CD4-positive, CD25-positive, alpha-beta regulatory T cell (primary cell): ENCODE measurements around the gene CARD9. TPM values are rescaled to one million over a fixed set of nuclear protein-coding genes. Genes with fewer than 3 reads are reported as not detected.
A peak's percentile ranks its signal among the peaks of the same experiment; 100 is the strongest.

Experiments
- ATAC-seq, 2 donors: fragments of 150-1000 bp; cut with Tn5 transposase; one replicate each; pipeline ENCODE4 v1.10.0; 2021; ENCODE audit warnings: low read depth in 2 of 2, moderate number of reproducible peaks in 2 of 2, moderate library complexity in 1 of 2
- DNase-seq, 3 donors: peaks; one replicate each; pipeline versions ENCODE4 v3.0.0 to v3.0.0-alpha.2; 2012 to 2022; ENCODE audit warnings: mixed read lengths in 1 of 3
- H3K27ac ChIP-seq: one replicate; pipeline ENCODE4 v1.7.0; 2013; ENCODE audit warnings: mild to moderate bottlenecking, low read length; ENCODE audit not compliant: insufficient read depth, poor library complexity, severe bottlenecking
- H3K27me3 ChIP-seq: one replicate; pipeline ENCODE4 v1.7.0; 2013; ENCODE audit warnings: low read length; ENCODE audit not compliant: control insufficient read depth, insufficient read depth
- H3K36me3 ChIP-seq: one replicate; pipeline ENCODE4 v1.7.0; 2013; ENCODE audit warnings: mild to moderate bottlenecking, low read length, moderate library complexity; ENCODE audit not compliant: control insufficient read depth, insufficient read depth
- H3K4me1 ChIP-seq: 2 replicates; pipeline ENCODE4 v1.7.0; 2013; ENCODE audit warnings: mild to moderate bottlenecking, low read length; ENCODE audit not compliant: insufficient read depth, control insufficient read depth, poor library complexity, severe bottlenecking
- H3K4me3 ChIP-seq: one replicate; pipeline ENCODE4 v1.7.0; 2013; ENCODE audit warnings: low read depth, mild to moderate bottlenecking, low read length, moderate library complexity
- H3K9me3 ChIP-seq, 2 experiments: 1 replicate in 1 of 2; 2 replicates in 1 of 2; pipeline ENCODE4 v1.7.0; 2013; ENCODE audit warnings: low read length in 2 of 2, mild to moderate bottlenecking in 1 of 2, moderate library complexity in 1 of 2; ENCODE audit not compliant: control insufficient read depth in 2 of 2
- H3K27ac Mint-ChIP-seq, 3 donors: one replicate each; pipeline ENCODE4 v1.8.0; 2020 to 2022; ENCODE audit warnings: mild to moderate bottlenecking in 3 of 3, mixed read lengths in 3 of 3, moderate library complexity in 2 of 3
- H3K27me3 Mint-ChIP-seq: one replicate; pipeline ENCODE4 v1.8.0; 2022; ENCODE audit warnings: mild to moderate bottlenecking, mixed read lengths
- H3K36me3 Mint-ChIP-seq: one replicate; pipeline ENCODE4 v1.8.0; 2020; ENCODE audit warnings: mixed read lengths
- H3K4me1 Mint-ChIP-seq, 4 donors: one replicate each; pipeline ENCODE4 v1.8.0; 2020 to 2022; ENCODE audit warnings: mixed read lengths in 4 of 4, mild to moderate bottlenecking in 1 of 4
- H3K4me3 Mint-ChIP-seq, 4 donors: one replicate each; pipeline ENCODE4 v1.8.0; 2020 to 2022; ENCODE audit warnings: mild to moderate bottlenecking in 4 of 4, mixed read lengths in 4 of 4, moderate library complexity in 3 of 4
- H3K9me3 Mint-ChIP-seq, 7 donors: one replicate each; pipeline ENCODE4 v1.8.0; 2020 to 2022; ENCODE audit warnings: mixed read lengths in 7 of 7, mild to moderate bottlenecking in 3 of 7, moderate library complexity in 2 of 7
- polyA plus RNA-seq, 4 donors: library from polyadenylated mRNA; unstranded; fragments of 300-500 nt; fragmentation: Illumina TruSeq; gene quantifications; one replicate each; pipeline ENCODE4 v1.2.3, GENCODE V29; 2021
- total RNA-seq: library from RNA; stranded (reverse); gene quantifications from one replicate; pipeline ENCODE4 v1.2.3, GENCODE V29; 2022

The CARD9 gene, protein sequence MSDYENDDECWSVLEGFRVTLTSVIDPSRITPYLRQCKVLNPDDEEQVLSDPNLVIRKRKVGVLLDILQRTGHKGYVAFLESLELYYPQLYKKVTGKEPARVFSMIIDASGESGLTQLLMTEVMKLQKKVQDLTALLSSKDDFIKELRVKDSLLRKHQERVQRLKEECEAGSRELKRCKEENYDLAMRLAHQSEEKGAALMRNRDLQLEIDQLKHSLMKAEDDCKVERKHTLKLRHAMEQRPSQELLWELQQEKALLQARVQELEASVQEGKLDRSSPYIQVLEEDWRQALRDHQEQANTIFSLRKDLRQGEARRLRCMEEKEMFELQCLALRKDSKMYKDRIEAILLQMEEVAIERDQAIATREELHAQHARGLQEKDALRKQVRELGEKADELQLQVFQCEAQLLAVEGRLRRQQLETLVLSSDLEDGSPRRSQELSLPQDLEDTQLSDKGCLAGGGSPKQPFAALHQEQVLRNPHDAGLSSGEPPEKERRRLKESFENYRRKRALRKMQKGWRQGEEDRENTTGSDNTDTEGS
- 0.35 TPM for total RNA-seq
- polyA plus RNA-seq: under 1 TPM; 0.23 to 0.82 (median 0.33) TPM

DNA sequence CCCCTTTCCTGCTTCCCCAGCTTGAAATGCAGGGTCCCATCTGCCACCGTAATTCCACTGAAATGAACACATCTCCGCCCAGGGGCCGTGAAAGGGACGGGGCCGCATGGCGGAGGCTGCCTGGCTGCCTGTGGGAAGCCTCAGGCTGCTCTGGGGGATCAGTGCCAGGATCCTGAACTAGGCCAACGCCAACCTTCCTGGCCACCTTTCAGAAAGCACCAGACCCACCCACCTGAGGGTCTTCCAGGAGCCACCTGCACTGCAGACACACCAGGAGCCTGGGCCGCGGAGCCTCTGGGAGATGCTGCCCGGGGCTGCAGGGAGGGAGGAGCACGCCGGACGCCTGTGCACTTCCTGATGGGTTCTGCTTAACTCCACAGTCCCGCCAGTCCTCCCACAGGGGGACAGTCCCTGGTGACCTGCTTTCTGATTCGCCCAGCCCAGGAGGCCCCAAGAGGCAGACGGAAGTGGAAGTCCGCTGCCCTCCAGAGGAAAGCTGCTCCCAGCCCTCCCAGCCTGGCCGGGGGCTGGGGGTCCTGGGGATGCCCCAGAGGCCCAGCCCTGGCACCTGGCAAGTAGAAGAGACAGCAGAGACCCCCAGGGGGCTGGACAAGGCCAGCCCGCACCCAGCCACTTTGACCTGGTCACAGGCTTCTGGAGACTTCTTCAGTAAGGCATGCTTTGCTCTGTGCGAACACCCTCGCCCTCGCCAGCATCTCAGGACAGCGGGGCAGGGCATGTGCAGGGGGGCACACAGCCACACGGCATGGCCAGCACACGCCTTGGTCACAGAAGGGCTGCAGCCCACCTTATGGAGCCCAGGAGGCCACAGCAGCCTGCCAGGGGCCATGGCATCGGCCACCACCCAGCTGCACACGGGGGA is at the start of gene CARD9:
Gene CARD9, minus strand, starts transcription at position 370 of the 883 bp plus-strand sequence. CDS start 1,591 bp downstream, outside the sequence.
- Histone ChIP-seq H3K4me3 (no peak within 1 kb of the TSS), H3K27ac (no peak within 1 kb of the TSS), H3K27me3 (no peaks in the 10 kb centered on the region), H3K36me3 (no peaks in the 10 kb centered on the region), H3K4me1 (peaks cover 8% of the 10 kb centered on the region), H3K9me3 (no peaks in the 10 kb centered on the region)
- DNase-seq (no peak), ATAC-seq (peak in 1 of 2 donors; percentile 23)
- no peaks in the 10 kb centered on the region for H3K36me3 Mint-ChIP-seq
- H3K27me3 Mint-ChIP-seq: no peaks in the 10 kb centered on the region
- no peak within 1 kb of the TSS for H3K27ac Mint-ChIP-seq
- H3K9me3 Mint-ChIP-seq: no peaks in the 10 kb centered on the region
- H3K4me3 Mint-ChIP-seq: peak within 1 kb of the TSS in 1 of 4 donors; percentile 22
- H3K4me1 Mint-ChIP-seq: no peaks in the 10 kb centered on the region

DNA sequence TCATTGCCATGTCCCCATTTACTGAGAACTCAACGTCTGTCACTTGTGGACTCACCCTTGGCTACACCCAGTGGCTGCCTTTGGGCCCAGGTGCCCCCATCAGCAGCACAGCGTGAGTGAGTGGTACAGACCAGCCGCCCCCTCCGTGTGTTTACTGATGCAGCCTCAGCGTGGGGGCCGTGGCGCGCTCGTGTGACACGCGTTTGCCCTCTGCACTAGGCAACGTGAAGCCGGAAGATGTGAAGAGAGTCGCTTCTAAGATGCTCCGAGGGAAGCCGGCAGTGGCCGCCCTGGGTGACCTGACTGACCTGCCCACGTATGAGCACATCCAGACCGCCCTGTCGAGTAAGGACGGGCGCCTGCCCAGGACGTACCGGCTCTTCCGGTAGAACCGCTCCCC is 49.4 kb upstream of the CARD9 start:
- Histone ChIP-seq H3K4me1 (no peaks in the 10 kb centered on the region), H3K27ac (no peak overlapping the region), H3K9me3 (no peaks in the 10 kb centered on the region), H3K36me3 (peaks cover 55% of the 10 kb centered on the region), H3K4me3 (no peak overlapping the region), H3K27me3 (no peaks in the 10 kb centered on the region)
- Mint-ChIP-seq H3K9me3 (no peaks in the 10 kb centered on the region), H3K4me3 (no peak overlapping the region), H3K27ac (no peak overlapping the region), H3K4me1 (no peaks in the 10 kb centered on the region), H3K27me3 (no peaks in the 10 kb centered on the region), H3K36me3 (peaks cover 7% of the 10 kb centered on the region)
- ATAC-seq (no peak), DNase-seq (no peak)

DNA sequence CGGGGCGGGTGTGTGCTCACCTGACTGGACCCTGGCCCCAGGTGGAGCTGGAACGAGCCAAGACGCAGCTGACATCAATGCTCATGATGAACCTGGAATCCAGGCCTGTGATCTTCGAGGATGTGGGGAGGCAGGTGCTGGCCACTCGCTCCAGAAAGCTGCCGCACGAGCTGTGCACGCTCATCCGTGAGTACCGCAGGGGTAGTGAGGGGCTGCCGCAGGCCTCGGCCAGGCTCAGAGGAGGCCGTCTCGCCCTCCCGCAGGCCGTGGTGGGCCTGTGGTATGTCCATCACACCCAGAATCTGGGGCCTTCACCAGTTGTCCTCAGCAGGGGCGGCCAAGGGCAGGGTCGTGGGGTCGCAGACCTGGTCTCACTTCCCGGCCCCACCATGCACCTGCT is 48.3 kb upstream of the CARD9 start:
- DNase-seq (no peak), ATAC-seq (no peak)
- peaks cover 63% of the 10 kb centered on the region for H3K36me3 ChIP-seq
- no peaks in the 10 kb centered on the region for H3K27me3 ChIP-seq
- no peaks in the 10 kb centered on the region for H3K27me3 Mint-ChIP-seq
- H3K9me3 ChIP-seq: no peaks in the 10 kb centered on the region
- no peaks in the 10 kb centered on the region for H3K4me1 Mint-ChIP-seq
- no peak overlapping the region for H3K4me3 ChIP-seq
- peaks cover 10% of the 10 kb centered on the region for H3K36me3 Mint-ChIP-seq
- H3K4me3 Mint-ChIP-seq: no peak overlapping the region
- H3K9me3 Mint-ChIP-seq: no peaks in the 10 kb centered on the region
- no peaks in the 10 kb centered on the region for H3K4me1 ChIP-seq
- H3K27ac Mint-ChIP-seq: no peak overlapping the region
- H3K27ac ChIP-seq: no peak overlapping the region

- H3K4me1 Mint-ChIP-seq: no peaks in the 10 kb centered on the region
- no peaks in the 10 kb centered on the region for H3K27me3 ChIP-seq
- no peak overlapping the region for H3K4me3 Mint-ChIP-seq
- no peaks in the 10 kb centered on the region for H3K9me3 Mint-ChIP-seq
- H3K36me3 ChIP-seq: peaks cover 83% of the 10 kb centered on the region
- no peaks in the 10 kb centered on the region for H3K9me3 ChIP-seq
- H3K4me3 ChIP-seq: no peak overlapping the region
- H3K27ac Mint-ChIP-seq: peak overlapping the region in 1 of 3 donors; percentile 43
- H3K27ac ChIP-seq: no peak overlapping the region
- H3K36me3 Mint-ChIP-seq: peaks cover 18% of the 10 kb centered on the region
- no peaks in the 10 kb centered on the region for H3K27me3 Mint-ChIP-seq
- ATAC-seq (no peak), DNase-seq (no peak)
- H3K4me1 ChIP-seq: no peaks in the 10 kb centered on the region
These were observed 45.6 kb upstream of the CARD9 start for GRCh38 chr9:136419092-136419420.

DNA sequence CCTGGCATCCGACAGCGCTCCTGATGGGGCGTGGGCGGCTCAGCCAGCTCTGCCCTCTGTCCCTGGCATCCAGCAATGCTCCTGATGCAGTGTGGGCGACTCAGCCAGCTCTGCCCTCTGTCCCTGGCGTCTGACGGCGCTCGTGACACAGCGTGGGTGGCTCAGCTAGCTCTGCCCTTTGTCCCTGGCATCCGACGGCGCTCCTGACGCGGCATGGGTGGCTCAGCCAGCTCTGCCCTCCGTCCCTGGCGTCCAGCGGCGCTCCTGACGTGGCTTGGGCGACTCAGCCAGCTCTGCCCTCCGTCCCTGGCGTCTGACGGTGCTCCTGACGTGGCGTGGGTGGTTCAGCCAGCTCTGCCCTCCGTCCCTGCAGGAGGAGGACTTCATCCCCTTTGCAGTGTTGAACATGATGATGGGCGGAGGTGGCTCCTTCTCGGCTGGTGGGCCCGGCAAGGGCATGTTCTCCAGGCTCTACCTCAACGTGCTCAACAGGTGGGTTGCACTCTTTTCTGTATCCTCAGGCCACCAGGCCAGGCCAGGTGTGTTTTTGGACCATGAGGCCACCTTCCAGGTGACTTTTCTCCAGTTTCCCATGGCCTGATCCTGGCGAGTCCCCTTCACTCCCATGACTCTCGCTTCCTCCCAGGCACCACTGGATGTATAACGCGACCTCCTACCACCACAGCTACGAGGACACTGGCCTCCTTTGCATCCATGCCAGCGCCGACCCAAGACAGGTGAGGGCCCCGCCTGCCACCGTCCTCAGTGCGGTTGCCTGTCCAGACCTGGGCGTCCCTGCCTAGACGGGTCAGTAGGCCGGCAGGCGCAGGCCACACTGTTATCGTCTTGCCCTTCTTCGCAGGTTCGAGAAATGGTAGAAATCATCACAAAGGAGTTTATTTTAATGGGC is 45.0 kb upstream of the CARD9 start:
- H3K36me3 ChIP-seq: peaks cover 85% of the 10 kb centered on the region
- H3K4me1 Mint-ChIP-seq: peaks cover 0 to 4% (median 0%) of the 10 kb centered on the region in 4 donors
- no peak overlapping the region for H3K27ac Mint-ChIP-seq
- H3K4me3 ChIP-seq: no peak overlapping the region
- no peak for ATAC-seq
- H3K9me3 ChIP-seq: no peaks in the 10 kb centered on the region
- DNase-seq: no peak
- H3K36me3 Mint-ChIP-seq: peaks cover 23% of the 10 kb centered on the region
- H3K4me1 ChIP-seq: no peaks in the 10 kb centered on the region
- no peaks in the 10 kb centered on the region for H3K9me3 Mint-ChIP-seq
- no peak overlapping the region for H3K4me3 Mint-ChIP-seq
- H3K27ac ChIP-seq: no peak overlapping the region
- H3K27me3 Mint-ChIP-seq: no peaks in the 10 kb centered on the region
- H3K27me3 ChIP-seq: no peaks in the 10 kb centered on the region

- Histone ChIP-seq H3K9me3 (no peaks in the 10 kb centered on the region), H3K27me3 (no peaks in the 10 kb centered on the region), H3K27ac (no peak overlapping the region), H3K36me3 (peaks cover 79% of the 10 kb centered on the region), H3K4me1 (peaks cover under 1% of the 10 kb centered on the region), H3K4me3 (no peak overlapping the region)
- H3K9me3 Mint-ChIP-seq: no peaks in the 10 kb centered on the region
- no peaks in the 10 kb centered on the region for H3K27me3 Mint-ChIP-seq
- ATAC-seq (no peak), DNase-seq (no peak)
- no peak overlapping the region for H3K27ac Mint-ChIP-seq
- H3K36me3 Mint-ChIP-seq: peaks cover 28% of the 10 kb centered on the region
- peaks cover 0 to 12% (median 5%) of the 10 kb centered on the region in 4 donors for H3K4me1 Mint-ChIP-seq
- peak overlapping the region in 1 of 4 donors; percentile 35 for H3K4me3 Mint-ChIP-seq
These were observed 43.4 kb upstream of the CARD9 start for GRCh38 chr9:136416914-136417313.

GRCh38 chr9:136416427-136416826 is 43.0 kb upstream of the CARD9 start:
- H3K27ac Mint-ChIP-seq: no peak overlapping the region
- no peaks in the 10 kb centered on the region for H3K9me3 Mint-ChIP-seq
- H3K36me3 ChIP-seq: peaks cover 76% of the 10 kb centered on the region
- peaks cover 6% of the 10 kb centered on the region for H3K4me1 ChIP-seq
- no peaks in the 10 kb centered on the region for H3K27me3 ChIP-seq
- H3K27me3 Mint-ChIP-seq: no peaks in the 10 kb centered on the region
- DNase-seq: no peak
- no peak overlapping the region for H3K4me3 ChIP-seq
- peaks cover 29% of the 10 kb centered on the region for H3K36me3 Mint-ChIP-seq
- ATAC-seq: no peak
- H3K27ac ChIP-seq: no peak overlapping the region
- no peaks in the 10 kb centered on the region for H3K9me3 ChIP-seq
- H3K4me3 Mint-ChIP-seq: no peak overlapping the region
- H3K4me1 Mint-ChIP-seq: peaks cover 0 to 17% (median 9%) of the 10 kb centered on the region in 4 donors
